Activated CD8-positive, alpha-beta T cell treated with anti-CD3 and anti-CD28 coated beads, Interleukin-2, amount 10 ng/mL, durations not matched to agents 7 days and 5 days (primary cell): Measurements from ENCODE around the gene KAZN. TPM values are rescaled to one million over a fixed set of nuclear protein-coding genes. Genes with fewer than 3 reads are reported as not detected.

Experiments used
- ATAC-seq: fragments of 150-1000 bp; cut with Tn5 transposase; one replicate; pipeline ENCODE4 v1.10.0; 2021; ENCODE audit warnings: moderate library complexity
- CTCF ChIA-PET: fragments of 350-600 bp; sonication (Branson Sonifier 250); formaldehyde crosslinking; loops from one replicate; lab custom pipeline; 2021; ENCODE audit warnings: antibody characterized with exemption; lab: Charles Lee
- POLR2A ChIA-PET: fragments of 350-600 bp; sonication (Branson Sonifier 250); formaldehyde crosslinking; loops from one replicate; lab custom pipeline; 2021; ENCODE audit warnings: antibody characterized with exemption; lab: Charles Lee
- DNase-seq: peaks from one replicate; pipeline ENCODE4 v3.0.0-alpha.2; 2020
- H3K27ac Mint-ChIP-seq: one replicate; pipeline ENCODE4 v1.8.0; 2021; ENCODE audit warnings: mild to moderate bottlenecking, mixed read lengths
- H3K27me3 Mint-ChIP-seq: one replicate; pipeline ENCODE4 v1.8.0; 2021; ENCODE audit warnings: low read depth, mixed read lengths
- H3K36me3 Mint-ChIP-seq: one replicate; pipeline ENCODE4 v1.8.0; 2021; ENCODE audit warnings: low read depth, mixed read lengths
- H3K4me1 Mint-ChIP-seq: one replicate; pipeline ENCODE4 v1.8.0; 2021; ENCODE audit warnings: low read depth, mixed read lengths
- H3K4me3 Mint-ChIP-seq: one replicate; pipeline ENCODE4 v1.8.0; 2021; ENCODE audit warnings: mild to moderate bottlenecking, mixed read lengths
- H3K9me3 Mint-ChIP-seq: one replicate; pipeline ENCODE4 v1.8.0; 2022; ENCODE audit warnings: mixed read lengths; ENCODE audit not compliant: insufficient read depth
- total RNA-seq, 2 experiments: library from RNA; stranded (reverse); gene quantifications; one replicate each; pipeline ENCODE4 v1.2.3, GENCODE V29; 2021

The KAZN gene
- total RNA-seq, 2 experiments from 2014 or later: 1.1 to 1.7 TPM

DNA sequence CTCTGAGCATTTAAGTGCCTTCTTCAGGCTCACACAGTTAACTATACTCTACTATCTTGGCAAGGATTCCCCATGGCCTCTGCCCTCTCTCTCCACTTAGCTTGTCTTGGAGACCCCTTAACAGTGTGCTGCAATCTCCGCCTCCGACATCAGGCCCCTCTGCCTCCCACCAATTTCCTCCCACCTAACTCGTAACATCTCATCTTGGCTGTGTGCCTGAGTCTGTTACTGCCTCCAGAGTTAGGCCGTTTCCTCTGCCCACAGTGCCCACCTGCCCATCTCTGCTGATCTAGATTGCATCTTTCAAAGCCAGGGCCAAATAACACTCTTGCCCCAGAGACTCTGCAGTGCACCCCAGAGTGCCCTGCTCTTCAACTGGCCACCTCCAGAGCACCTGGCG, 310.8 kb downstream of the KAZN start:
- Mint-ChIP-seq H3K27ac (no peak overlapping the region), H3K4me3 (no peak overlapping the region), H3K9me3 (no peaks in the 10 kb centered on the region), H3K27me3 (no peaks in the 10 kb centered on the region), H3K4me1 (no peaks in the 10 kb centered on the region), H3K36me3 (no peaks in the 10 kb centered on the region)
- ChIA-PET POLR2A (no interaction called here), CTCF (no interaction called here)
- DNase-seq: no peak
- no peak for ATAC-seq

GRCh38 chr1:14909920-14910460, 311.5 kb downstream of the KAZN start:
- DNase-seq (no peak), ATAC-seq (no peak)
- H3K27me3 Mint-ChIP-seq: no peaks in the 10 kb centered on the region
- ChIA-PET CTCF (no interaction called here), POLR2A (no interaction called here)
- H3K27ac Mint-ChIP-seq: no peak overlapping the region
- no peaks in the 10 kb centered on the region for H3K4me1 Mint-ChIP-seq
- no peaks in the 10 kb centered on the region for H3K36me3 Mint-ChIP-seq
- no peak overlapping the region for H3K4me3 Mint-ChIP-seq
- no peaks in the 10 kb centered on the region for H3K9me3 Mint-ChIP-seq

DNA sequence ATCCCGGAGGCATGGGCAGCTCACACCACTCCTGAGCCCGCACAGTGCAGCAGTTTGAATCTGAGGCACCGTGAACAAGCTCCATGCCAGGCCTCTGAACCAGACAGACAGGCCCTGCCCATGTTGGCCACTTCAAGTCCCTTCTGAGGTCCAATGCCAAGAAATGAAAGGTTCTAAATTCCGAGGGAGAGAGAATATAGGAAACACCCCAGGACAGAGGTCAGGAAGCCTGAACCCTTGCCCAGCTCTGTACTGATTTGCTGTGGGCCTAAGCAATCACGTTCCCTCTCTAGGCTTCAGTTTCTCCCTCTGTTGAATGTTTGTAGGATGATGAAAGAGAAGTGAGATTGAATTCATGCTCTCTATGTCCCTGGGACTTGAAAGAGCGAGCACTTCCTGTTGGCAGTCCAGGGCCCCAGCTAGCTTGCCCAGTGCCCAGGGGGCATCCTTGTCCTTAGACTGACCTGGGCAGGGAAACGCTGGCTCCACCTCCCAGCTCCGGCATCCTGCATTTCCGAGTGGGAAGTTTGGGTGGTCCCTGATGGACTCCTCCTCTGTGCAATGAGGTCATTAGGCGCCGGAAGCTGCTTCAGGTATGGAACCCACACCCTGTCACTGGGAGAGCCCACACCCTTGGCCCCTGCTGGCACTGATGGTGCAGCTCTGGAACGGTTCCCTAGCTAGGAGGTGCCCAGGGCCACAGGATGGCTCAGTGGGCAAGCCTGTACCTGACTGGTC, 312.7 kb downstream of the KAZN start:
- H3K27me3 Mint-ChIP-seq: no peaks in the 10 kb centered on the region
- ChIA-PET POLR2A (no interaction called here), CTCF (no interaction called here)
- no peaks in the 10 kb centered on the region for H3K36me3 Mint-ChIP-seq
- DNase-seq: no peak
- H3K9me3 Mint-ChIP-seq: no peaks in the 10 kb centered on the region
- no peak for ATAC-seq
- no peaks in the 10 kb centered on the region for H3K4me1 Mint-ChIP-seq
- H3K27ac Mint-ChIP-seq: no peak overlapping the region
- no peak overlapping the region for H3K4me3 Mint-ChIP-seq

GRCh38 chr1:14912839-14913481, 314.5 kb downstream of the KAZN start:
- ATAC-seq (no peak), DNase-seq (no peak)
- Mint-ChIP-seq H3K27ac (no peak overlapping the region), H3K4me1 (no peaks in the 10 kb centered on the region), H3K9me3 (no peaks in the 10 kb centered on the region), H3K36me3 (no peaks in the 10 kb centered on the region), H3K4me3 (no peak overlapping the region), H3K27me3 (no peaks in the 10 kb centered on the region)
- ChIA-PET CTCF (interaction anchor here (1.2 kb wide), 1 partner anchor 8 kb away, joined by 3 read pairs; no protein-coding TSS in a partner anchor), POLR2A (no interaction called here)

DNA sequence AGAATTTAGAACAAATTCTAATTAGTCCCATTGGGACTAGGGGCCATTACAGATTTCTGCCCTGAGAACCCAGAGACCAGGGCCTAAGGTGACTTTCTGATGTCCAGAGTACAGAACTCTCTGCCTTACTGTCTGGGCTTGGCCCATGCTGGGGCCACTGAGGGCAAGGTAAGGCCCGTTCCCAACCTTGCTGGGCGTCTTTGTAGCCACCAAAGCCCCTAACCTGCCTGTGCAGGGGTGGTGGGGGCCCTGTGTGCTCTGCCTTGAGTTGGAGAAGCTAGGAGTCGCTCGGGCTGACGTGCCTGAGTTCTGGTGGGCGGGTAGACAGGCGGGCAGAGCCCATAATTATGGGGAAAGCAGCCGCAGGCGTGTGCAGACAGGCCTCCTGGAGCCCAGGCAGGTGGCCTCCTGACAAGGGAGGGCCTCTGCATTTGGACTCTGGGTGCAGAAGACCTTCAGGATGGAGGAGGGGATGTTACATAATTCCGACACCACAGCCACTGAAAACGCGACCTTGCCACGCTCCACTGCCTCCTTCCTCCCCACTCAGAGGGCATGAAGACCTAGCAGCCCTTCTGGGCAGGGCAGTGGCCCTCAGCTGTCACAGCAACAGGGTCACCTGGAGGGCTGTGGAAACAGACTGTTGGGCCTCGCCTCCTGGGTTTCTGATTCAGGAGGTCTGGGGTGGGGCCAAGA, 315.1 kb downstream of the KAZN start:
- Mint-ChIP-seq H3K4me1 (no peaks in the 10 kb centered on the region), H3K27ac (no peak overlapping the region), H3K36me3 (no peaks in the 10 kb centered on the region), H3K27me3 (no peaks in the 10 kb centered on the region), H3K9me3 (no peaks in the 10 kb centered on the region), H3K4me3 (no peak overlapping the region)
- DNase-seq: no peak
- no peak for ATAC-seq
- POLR2A ChIA-PET: no interaction called here
- CTCF ChIA-PET: no interaction called here

DNA sequence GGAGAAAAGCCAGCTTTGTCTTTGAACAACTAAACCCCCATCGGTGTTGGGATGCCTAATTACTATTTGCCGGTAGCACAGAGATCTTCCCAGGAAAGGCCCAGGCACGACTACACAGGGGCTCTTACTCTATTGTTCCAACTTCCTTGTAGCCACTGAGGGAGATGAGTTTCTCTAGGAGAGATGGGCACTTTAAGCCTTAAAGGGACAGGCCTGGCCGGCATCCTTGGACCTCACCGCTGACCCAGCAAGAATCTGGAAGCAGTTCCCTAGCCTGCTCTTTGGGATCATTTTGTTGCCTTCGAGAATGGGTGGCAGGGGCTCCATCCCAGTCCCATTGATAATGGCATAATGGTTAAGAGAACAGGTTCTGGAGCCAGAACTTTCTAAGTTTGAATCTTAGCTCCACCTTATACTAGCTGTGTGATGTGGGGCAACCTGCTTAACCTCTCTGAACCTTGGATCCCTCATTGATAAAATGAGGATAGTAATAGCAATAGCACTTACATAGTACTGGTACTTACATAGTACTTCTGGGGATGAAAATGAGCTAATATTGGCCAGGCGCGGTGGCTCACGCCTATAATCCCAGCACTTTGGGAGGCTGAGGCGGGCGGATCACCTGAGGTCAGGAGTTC, 316.0 kb downstream of the KAZN start:
- POLR2A ChIA-PET: no interaction called here
- ATAC-seq: no peak
- Mint-ChIP-seq H3K9me3 (no peaks in the 10 kb centered on the region), H3K27ac (no peak overlapping the region), H3K4me1 (no peaks in the 10 kb centered on the region), H3K27me3 (no peaks in the 10 kb centered on the region), H3K4me3 (no peak overlapping the region), H3K36me3 (no peaks in the 10 kb centered on the region)
- DNase-seq: no peak
- CTCF ChIA-PET: interaction anchor here (0.9 to 1.0 kb wide), 2 partner anchors 26 to 55 kb away, joined by 3 read pairs; no protein-coding TSS in a partner anchor

GRCh38 chr1:14915356-14916054, 317.0 kb downstream of the KAZN start:
- no peaks in the 10 kb centered on the region for H3K36me3 Mint-ChIP-seq
- H3K4me1 Mint-ChIP-seq: no peaks in the 10 kb centered on the region
- DNase-seq (peak; percentile 63), ATAC-seq (peak; percentile 64)
- no peaks in the 10 kb centered on the region for H3K9me3 Mint-ChIP-seq
- POLR2A ChIA-PET: no interaction called here
- CTCF ChIA-PET: interaction anchor here (1.0 kb wide), 1 partner anchor 27 kb away, joined by 3 read pairs; no protein-coding TSS in a partner anchor
- no peak overlapping the region for H3K27ac Mint-ChIP-seq
- H3K4me3 Mint-ChIP-seq: no peak overlapping the region
- H3K27me3 Mint-ChIP-seq: no peaks in the 10 kb centered on the region

DNA sequence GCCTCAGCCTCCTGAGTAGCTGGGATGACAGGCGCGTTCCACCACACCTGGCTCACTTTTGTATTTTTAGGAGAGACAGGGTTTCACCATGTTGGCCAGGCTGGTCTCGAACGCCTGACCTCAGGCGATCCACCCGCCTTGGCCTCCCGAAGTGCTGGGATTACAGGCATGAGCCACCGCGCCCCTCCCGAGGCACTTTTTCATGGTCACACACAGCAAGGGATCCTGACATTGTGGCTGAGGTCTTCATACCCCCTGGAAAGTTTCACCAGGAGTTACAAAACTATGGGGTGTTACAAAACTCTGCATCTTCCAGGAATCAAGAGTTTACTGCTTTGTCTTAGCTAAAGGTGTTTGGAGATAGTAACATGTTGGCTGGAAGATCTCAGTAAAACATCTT, 320.8 kb downstream of the KAZN start:
- no peak overlapping the region for H3K27ac Mint-ChIP-seq
- peaks cover 3% of the 10 kb centered on the region for H3K4me1 Mint-ChIP-seq
- POLR2A ChIA-PET: no interaction called here
- no peak for ATAC-seq
- CTCF ChIA-PET: interaction anchor here (1.8 kb wide), 1 partner anchor 109 kb away, joined by 8 read pairs; no protein-coding TSS in a partner anchor
- H3K4me3 Mint-ChIP-seq: no peak overlapping the region
- H3K27me3 Mint-ChIP-seq: peaks cover 14% of the 10 kb centered on the region
- no peak for DNase-seq
- H3K36me3 Mint-ChIP-seq: no peaks in the 10 kb centered on the region
- H3K9me3 Mint-ChIP-seq: no peaks in the 10 kb centered on the region

DNA sequence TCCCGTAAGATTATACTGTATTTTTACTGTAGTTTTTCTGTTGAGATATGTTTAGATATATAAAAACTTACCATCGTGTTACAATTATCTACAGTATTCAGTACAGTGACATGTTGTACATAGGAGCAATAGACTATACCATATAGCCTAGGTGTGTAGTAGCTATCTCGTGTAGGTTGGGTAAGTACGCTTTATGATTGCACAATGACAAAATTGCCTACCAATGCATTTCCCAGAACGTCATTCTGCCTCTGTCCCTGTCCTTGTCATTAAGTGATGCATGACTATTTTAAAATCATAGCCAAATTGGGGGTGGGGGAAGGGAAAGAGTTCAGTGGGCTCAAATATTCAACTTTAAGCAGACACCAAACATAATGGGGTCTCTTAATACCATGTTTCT, 321.3 kb downstream of the KAZN start:
- no peaks in the 10 kb centered on the region for H3K9me3 Mint-ChIP-seq
- no peak for ATAC-seq

GRCh38 chr1:14921057-14921456, 322.6 kb downstream of the KAZN start:
- Mint-ChIP-seq H3K9me3 (no peaks in the 10 kb centered on the region), H3K27ac (no peak overlapping the region), H3K4me1 (peaks cover 10% of the 10 kb centered on the region), H3K36me3 (no peaks in the 10 kb centered on the region), H3K27me3 (peaks cover 26% of the 10 kb centered on the region), H3K4me3 (no peak overlapping the region)
- DNase-seq (no peak), ATAC-seq (no peak)
- ChIA-PET CTCF (interaction anchor here (1.0 kb wide), 1 partner anchor 8 kb away, joined by 3 read pairs; no protein-coding TSS in a partner anchor), POLR2A (no interaction called here)

More for the DNA sequence above, 321.3 kb downstream of the KAZN start:
- no peaks in the 10 kb centered on the region for H3K36me3 Mint-ChIP-seq
- H3K27ac Mint-ChIP-seq: no peak overlapping the region
- H3K4me1 Mint-ChIP-seq: peaks cover 3% of the 10 kb centered on the region
- H3K4me3 Mint-ChIP-seq: no peak overlapping the region
- peaks cover 14% of the 10 kb centered on the region for H3K27me3 Mint-ChIP-seq
- no peak for DNase-seq
- ChIA-PET POLR2A (no interaction called here), CTCF (interaction anchor here (1.8 kb wide), 1 partner anchor 108 kb away, joined by 8 read pairs; no protein-coding TSS in a partner anchor)
